ENCODE data around the gene CAMTA1.

The CAMTA1 gene

DNA sequence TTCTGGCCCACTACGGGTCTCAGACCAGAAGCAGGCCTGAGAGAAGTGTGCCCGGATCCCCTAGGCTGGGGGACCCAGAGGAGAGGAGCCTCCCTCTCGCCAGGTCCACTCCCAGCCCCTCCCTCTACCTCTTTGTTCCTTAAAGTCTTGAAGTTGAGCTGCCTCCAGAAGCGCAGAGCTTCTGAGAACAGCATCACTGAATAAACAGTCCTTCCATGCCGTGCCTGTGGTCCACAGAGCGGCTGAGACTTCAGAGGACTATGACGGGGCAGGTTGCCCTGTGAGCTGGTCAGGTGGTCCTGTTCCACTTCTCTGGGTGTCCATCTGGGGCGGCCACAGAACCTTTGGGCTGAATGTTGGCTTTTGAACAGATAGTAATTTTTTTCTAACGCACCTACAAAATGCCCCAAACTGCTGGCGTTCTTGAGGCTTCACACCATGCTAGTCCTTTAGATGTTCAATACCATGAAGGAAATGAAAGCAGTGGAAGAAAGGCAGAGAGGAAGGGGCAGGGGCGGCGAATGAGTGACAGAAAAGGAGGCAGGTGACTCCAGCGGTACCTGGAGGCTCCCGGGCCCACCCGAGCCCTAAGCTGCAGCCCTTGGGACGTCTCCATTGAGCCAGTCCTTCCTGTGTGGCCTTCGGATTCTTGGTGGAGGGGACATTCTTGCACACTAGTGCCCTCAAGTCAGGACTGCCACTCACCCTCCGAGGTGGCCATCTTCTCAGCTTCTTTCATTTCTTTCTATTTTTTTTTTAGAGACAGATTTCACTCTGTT is 746.5 kb downstream of the CAMTA1 start:
- DNase-seq (ENCODE audit: low read depth in 2 of 2), result no peak

DNA sequence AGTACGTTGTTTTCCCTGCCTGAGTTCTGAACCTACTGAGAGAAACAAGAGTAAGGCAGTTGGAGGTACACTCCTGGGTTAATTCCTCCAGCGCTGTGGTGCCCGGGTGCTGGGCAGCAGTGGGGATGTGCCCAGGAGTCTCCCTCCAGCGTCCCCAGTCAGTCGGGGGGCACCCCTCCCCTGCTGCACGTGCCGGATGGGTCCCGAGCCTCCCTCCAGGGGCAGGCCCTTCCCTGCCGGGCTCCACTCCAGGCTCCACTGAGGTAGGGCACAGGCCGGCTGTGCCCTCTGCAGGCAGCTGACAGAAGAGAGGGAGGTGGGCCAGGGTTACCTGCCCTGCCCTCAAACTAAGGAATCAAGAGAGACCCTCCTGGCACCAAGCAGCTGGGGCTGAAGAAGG is 747.8 kb downstream of the CAMTA1 start:
- DNase-seq (ENCODE audit: low read depth in 2 of 2), result no peak

DNA sequence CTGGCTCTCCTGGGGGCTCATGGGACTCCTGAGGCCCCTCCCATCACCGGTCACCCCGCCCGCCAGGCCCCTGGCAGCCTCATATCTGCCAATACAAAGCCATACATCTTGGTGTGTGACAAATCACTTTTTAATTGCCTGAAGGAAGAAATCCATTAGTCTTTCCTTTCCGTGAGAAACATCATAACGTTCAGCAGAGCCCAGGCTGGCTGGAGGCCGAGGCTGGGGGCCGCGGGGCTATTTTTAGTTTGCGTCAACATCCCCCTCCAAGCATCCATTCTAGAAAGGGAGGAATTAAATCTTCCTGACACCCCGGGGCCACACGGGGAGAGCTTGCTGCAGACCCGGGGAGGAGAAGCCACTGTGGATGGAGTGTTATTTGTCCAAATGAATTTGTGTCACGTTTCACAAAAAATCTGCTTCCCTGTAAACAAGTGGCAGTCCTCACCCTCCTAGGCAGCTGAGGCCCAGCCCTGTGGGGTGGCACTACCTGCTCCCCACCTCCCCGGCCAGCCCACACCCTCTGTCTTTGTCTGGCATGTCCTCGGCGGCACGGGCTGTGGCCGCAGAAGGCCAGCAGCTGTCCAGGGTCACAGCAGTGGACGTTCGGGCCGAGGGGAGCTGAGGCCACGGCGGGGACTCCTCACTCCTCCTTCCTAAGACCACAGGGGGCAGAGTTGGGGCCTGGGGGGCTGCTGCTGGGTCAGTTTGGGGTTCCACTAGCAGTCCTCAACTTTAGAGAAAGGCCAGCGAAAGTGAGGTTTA is 749.0 kb downstream of the CAMTA1 start:
- no peak for DNase-seq (ENCODE audit: low read depth in 2 of 2)

DNA sequence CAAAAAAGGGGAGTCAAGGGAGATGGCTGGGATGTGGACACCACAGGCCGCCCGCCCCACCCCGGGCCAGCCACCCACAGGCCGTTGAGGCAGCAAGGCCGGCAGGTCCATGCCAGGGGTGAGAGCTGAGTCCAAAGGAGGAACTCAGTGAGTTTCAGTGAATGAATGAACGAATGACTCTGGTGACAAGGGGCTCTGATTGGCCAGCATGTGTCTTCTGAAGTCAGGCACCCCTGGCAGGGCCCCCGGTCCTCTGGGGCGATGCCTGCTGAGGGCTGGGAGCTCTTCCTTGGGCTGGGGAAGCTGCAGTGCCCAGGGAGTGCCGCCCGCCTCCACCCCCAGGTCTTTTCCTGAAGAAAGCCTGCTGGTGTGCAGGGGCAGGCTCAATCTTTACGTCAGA is 749.8 kb downstream of the CAMTA1 start:
- no peak for DNase-seq (ENCODE audit: low read depth in 2 of 2)

DNA sequence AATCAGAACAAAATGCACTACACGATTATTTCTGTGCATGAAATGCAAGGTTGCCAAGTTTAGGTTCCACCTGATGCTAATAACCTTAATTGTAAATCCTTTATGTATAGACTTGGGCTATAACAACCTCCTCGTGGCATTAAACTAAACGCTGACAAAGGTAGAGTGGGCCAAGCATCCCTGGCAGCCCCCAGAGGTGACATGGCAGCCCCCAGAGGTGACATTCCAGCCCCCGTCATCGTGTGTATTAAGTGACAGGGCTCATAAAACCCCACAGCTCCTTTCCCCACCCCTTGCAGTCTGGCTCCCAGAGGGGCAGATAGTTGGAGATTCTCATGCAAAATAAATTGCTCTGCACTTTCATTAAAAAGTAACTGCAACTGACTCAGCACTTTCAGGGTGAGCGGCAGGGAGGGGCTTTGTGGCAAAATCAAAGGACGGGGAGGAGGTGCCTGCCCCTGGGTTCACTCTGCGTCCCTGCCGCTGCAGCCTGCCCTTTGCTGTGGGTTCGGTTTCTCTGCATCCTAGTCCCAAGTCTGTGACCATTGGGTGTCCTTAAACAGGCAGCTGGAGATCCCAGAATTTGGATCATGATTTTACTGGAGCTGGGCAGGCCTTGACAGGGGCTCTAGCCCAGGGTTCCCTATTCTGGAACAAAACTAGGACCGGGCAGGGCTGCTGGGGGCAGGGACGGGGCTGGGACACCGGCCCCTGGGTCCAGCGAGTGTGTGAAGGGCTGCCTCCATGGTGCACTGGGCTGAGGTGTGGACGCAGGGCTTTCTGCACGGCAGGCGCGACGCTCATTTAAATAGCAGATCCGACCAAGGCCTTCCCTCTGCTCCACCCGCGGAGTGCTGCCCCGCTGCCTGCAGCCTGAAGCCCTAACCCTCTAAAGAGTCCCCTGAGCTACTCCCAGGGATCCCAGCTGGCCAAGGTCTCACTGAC is 751.0 kb downstream of the CAMTA1 start:
- no peak for DNase-seq (ENCODE audit: low read depth in 2 of 2)

DNA sequence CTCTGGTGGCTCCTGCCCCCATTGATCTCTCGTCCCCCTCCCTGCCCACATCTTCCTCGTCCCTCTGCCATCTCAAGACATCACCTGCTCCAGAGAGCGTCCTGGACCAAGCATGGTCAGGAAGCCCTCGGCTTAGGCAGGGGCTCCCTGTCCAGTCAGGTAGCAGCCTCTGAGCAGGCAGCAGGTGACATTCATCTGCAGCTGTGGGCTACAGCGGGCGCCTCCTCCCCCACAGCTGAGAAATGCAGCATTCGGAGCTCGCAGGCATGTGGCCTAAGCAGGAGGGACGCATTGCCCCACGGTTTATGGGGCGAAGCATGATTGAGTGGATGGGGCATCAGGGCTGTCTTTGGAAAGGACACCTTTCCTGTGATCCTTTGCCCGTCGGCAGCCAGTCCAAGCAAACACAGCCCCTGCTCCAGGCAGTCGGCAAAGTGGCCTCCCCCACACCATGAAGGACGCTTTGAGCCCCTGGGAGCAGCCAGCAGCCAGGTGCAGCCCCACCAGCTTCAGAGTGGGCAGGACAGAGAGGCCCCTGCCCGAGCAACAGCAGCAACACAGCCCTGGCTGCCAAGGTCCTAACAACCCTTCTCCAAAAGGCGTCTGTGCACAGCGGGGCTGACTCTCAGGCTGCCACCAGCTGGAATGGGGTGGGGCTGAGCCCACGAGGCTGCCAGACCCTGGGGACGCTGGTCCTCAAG is 751.8 kb downstream of the CAMTA1 start:
- no peak for DNase-seq (ENCODE audit: low read depth in 2 of 2)

DNA sequence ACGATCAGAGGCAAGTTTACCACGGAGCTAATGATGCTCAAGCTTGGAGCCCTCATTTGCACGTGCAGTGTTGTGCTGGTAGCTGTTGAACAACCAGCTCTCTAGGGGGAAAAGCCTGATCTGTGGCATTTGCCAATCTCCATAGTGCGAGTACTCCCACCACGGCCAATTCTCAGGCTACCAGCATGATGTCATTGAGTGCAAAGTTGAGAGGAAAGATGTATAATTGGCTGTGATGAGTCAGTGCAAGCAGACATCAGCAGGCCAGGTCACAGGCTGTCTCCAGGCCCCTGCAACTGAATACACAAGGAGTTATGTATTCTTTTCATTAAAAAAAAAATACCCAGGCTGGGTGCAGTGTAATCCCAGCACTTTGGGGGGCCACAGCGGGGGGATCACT is 752.8 kb downstream of the CAMTA1 start:
- DNase-seq (ENCODE audit: low read depth in 2 of 2), result no peak

DNA sequence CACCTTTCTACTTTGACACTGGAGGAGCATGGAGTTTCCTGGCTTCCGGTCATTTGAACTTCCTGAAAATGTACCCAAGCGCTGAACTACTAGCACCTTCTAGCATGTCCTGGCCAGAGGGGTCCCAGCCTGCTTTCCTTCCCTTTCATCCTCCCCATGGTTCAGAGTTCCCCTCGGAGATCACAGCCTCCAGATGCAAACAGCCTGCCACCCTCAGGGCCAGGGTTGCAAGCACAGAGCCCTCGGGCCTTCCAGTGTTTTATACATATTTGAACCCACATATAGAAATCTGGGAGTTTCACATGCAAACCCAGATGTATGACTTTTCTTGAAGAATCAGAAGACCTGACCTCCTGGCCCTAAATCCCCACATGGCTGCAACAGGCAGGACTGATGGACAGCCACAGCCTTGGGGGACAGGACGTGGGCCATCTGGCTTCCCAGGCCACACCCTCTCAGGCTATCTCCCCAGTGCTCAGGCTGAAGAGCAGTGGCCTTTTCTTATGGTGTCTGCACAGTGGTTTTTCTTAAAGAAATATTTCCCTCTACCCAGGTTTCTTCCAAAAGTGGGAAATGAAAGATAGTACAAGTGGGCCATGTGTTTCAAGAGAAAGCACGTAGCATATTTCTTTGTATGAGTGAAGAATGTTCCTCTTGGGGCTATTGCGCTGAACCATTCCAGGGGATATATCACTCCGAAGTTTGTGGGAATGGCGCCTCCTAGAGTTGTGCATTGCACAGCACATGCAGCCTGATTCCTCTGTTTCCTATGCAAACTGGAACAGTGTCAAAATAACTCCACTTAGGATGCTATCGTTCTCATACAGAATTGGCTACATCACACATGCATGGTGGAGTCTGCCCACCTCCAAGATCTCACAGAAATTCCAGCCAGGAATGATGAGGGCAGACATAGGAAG is 753.9 kb downstream of the CAMTA1 start:
- no peak for DNase-seq (ENCODE audit: low read depth in 2 of 2)

DNA sequence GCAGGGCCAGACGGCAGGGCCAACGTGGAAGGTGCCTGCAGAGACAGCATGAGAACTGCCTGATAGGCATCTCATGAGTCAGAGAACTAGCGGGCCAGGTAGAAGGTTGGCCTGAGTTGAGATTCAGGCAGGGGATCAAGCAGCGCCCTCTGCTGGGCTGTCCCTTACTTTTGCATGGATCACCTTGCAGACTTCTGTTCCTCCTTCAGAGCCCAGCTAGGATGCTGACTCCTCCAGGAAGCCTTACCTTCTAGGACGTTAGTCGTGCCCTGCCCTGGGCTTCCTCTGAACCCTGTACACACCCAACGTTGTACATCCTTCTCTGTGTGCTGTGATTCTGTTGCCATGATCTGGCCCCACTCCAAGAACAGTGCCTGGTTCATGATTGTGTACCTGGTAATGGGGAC is 754.5 kb downstream of the CAMTA1 start:
- no peak for DNase-seq (ENCODE audit: low read depth in 2 of 2)

DNA sequence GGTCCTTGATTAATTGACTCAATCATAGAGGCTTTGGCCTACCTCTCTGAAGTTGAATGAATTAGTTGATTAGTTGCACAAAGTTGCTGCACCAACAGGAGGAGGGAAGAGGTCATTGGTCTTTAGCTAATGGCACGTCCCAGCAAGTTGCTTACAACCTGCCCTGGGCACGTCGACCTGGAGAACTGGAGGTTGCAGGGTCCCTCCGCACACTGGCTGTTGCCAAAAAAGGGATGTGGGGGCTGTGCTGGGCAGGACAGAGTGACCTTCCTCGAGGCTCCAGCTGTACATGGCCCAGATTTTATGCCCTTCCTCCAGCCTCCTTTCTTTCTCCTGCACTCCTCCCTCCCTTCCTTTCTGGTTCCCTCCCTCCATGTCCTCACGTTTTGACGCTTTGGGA is 755.6 kb downstream of the CAMTA1 start:
- DNase-seq (ENCODE audit: low read depth in 2 of 2), result no peak

DNA sequence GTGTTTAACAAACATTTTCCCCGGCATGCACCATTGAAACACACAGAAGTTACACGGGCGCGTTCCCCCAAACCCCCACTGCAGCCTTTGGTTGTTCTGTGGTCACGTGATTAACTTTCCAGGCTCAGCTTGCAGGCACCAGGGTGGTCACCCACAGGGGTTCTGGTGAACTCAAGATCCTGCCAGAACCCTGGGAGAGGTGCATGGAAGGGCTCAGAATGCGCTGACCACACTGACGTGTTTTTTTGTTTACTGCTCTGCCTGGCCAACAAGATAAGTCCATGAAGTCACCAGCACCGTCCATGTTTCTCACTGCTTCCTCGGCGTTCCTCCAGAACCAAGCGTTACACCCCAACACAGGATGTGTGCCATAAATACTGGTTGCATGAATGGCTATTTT is 756.4 kb downstream of the CAMTA1 start:
- no peak for DNase-seq (ENCODE audit: low read depth in 2 of 2)

DNA sequence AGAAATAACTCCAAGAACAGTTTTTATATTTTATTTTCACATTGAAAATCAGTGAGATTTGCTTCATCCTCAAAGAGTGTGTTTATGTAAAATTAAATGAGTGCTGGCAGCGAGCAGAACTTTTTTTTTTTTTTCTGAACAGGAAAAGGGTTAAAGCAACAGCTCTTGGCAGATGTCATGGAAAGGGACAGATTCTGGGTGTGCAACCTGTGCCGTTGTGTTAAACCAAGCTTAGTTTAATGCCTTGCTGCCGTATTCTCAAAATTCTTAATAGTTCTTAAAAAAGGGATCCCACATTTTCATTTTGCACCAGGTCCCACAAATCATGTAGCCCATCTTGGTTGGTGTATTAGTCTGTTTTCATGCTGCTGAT is 758.5 kb downstream of the CAMTA1 start:
- DNase-seq (ENCODE audit: low read depth in 2 of 2), result no peak

DNA sequence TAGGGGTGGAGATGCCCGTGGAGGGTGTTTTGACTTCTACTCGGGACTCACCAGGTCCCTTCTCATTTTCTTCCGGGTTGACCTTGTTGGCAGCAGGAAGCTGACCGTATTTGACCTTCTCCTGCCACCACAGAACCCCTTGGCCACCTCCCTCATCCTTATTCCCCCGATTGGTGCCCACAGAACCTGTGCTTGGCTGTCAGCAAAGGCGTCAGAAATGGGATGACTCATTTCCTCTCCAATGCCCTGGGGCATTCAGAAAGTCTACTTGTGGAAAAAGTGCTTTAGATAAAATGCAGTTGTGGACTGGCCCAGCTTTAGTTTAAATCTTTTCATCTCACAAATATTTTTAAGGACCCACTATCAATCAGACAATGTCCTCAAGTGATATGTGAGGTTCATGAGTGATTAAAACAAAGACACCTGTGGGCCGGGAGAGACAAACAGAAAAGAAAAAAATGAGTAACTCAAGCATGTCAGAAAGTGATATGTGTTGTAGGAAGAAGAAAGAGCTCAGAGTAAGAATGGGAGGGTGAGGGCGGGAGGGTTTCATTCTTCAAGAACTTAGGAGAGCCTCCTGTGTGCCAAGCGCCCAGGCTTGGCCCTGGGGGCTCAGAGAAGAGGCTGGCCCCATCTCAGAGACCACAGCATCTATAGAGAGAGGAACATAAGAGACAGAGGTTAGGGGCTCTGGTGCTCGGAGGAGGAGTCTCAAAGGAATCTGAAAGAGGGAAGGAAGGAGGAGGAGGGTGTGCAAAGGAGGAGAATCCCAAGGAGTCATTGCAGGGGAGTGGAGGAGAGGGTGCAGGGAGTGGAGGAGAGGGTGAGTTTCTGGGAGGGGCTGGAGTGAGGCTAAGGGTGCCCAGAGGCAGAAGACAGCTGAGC is 764.3 kb downstream of the CAMTA1 start:
- DNase-seq (ENCODE audit: low read depth in 2 of 2), result no peak

DNA sequence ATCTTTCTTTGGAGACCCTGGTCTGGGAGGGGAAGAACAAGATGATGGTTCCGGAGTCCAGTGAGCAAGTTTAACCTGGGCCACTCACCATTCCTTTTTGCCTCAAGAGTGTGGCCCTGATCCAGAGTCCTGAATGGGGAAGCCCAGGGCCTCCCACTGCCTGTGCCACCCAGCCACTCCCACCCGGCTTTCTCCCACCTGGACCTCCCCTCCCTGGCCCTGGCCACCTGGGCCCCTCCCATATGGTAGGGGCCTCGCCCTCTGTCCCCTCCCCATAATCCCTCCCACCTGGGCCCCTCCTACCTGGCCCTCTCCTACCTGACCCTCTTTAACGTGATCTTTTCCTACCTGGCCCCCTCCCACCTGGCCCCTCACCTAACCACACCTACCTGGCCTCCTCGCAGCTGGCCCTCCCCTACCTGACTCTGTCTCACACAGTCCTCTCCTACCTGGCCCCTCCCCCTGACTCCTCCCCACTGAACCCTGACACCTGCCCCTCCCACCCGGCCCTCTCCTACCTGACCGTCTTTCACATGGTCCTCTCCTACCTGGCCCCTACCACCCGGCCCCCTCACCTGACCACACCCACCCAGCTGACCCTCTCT is 765.1 kb downstream of the CAMTA1 start:
- no peak for DNase-seq (ENCODE audit: low read depth in 2 of 2)

DNA sequence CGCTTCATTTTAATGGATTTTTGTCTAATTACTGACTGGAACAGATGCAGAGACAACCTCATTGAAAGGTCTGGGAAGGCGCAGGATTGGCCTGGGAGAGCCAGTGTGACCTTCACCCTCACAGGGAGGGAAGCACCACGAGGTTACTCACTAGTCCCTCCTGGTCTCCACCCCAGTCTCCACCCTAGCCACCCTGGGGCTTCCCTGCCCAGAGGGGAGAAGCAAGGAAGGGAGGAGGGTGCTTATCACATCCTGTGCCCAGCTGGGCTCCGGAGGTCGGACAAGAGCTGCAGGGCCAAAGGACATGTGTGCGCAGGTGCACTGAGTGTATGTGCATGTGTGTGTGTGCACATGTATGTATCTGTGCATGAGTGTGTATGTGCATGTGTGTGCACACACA is 765.7 kb downstream of the CAMTA1 start:
- no peak for DNase-seq (ENCODE audit: low read depth in 2 of 2)

DNA sequence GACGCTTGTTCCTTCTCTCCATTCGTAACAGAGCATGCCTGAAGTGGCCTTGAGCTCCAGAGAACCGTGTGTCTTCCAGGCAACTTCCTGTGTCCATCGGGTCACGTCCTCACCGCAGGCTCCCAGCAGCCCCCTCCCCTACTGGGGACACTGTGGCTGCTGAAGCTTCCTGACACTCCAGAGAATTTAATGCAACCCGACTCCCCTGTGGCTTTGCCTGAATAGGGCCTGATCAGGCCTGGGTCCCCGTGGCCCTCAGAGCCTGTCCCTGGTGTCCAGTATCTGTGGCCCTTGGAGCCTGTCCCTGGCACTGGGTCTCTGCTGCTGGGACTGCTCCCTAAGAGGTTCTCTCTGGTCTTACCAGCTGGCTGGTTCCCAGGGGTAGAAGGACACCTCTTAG is 766.2 kb downstream of the CAMTA1 start:
- DNase-seq (ENCODE audit: low read depth in 2 of 2), result no peak

DNA sequence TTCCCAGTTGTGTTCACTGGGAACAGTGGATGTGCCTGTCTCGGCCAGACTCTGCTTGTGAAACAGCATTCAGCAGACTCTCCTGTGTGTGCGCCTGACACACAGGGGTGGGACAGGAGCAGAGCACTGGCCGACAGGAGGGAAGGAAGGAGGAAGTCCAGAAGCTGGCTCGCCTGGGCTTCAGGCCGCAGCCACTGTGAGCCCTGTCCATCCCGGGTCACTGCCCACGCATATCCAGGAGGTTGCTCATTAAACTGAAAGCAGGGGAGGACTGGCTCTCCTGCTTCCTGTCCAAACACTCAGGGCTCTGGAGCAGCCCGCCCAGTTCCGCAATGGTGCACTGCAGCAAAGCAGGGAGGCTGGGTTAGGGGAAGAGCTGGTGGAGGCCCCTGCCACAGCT is 767.1 kb downstream of the CAMTA1 start:
- DNase-seq (ENCODE audit: low read depth in 2 of 2), result no peak

DNA sequence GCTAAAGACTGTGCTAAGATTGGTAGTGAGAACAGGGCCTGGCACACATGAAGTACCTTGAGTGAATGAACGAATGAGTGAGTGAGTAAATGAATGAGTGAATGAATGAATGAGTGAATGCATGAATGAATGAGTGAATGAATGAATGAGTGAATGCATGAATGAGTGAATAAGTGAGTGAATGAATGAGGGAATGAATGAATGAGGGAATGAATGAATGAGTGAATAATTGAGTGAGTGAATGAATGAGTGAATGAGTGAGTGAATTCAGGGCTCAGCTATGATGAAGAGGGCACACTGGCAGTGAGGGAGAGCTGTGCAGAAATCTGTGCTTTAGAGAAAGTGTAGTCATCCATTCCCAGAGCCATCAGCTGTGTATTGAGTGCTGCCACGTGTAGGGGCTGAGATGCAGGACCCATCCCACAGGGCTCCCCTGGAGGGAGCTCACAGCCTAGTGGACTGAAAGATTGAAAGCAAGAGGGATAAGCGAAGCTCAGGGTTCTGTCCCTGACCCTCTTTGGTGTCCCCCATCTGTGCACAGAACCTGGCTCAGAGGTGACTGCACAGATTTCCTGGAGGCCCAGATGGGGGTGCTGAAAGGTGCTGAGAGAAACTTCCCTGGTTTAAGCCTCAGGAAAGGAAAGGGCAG is 767.9 kb downstream of the CAMTA1 start:
- DNase-seq (ENCODE audit: low read depth in 2 of 2), result no peak
